Left lung (tissue), 10 donors: ENCODE data around the gene BARX1. TPM values are rescaled to one million over a fixed set of nuclear protein-coding genes. Genes with fewer than 3 reads are reported as not detected.
A peak's percentile ranks its signal among the peaks of the same experiment; 100 is the strongest.

Experiments used
- ATAC-seq: fragments of 200-7000 bp; cut with Tn5 transposase; one replicate; pipeline ENCODE4 v1.9.1; 2020; ENCODE audit warnings: moderate library complexity
- DNase-seq, 4 donors: peaks; one replicate each; pipeline ENCODE4 v3.0.0-alpha.2; 2013 to 2020
- H3K27ac ChIP-seq, 2 donors: fragments of 200-600 bp; sonication (generic) in 1 of 2; one replicate each; pipeline versions ENCODE4 v1.5.0 to v1.8.0; 2020 to 2021
- H3K27me3 ChIP-seq, 2 donors: fragments of 200-600 bp; sonication (generic) in 1 of 2; one replicate each; pipeline versions ENCODE4 v1.5.0 to v1.8.0; 2020 to 2021
- H3K36me3 ChIP-seq, 2 donors: fragments of 200-600 bp; sonication (generic) in 1 of 2; one replicate each; pipeline versions ENCODE4 v1.5.0 to v1.8.0; 2020 to 2021
- H3K4me1 ChIP-seq, 2 donors: fragments of 200-600 bp; one replicate each; pipeline ENCODE4 v1.8.0; 2021
- H3K4me3 ChIP-seq, 2 donors: fragments of 200-600 bp; sonication (generic) in 1 of 2; one replicate each; pipeline versions ENCODE4 v1.5.0 to v1.8.0; 2020 to 2021; ENCODE audit warnings: mild to moderate bottlenecking in 1 of 2
- H3K9me3 ChIP-seq, 2 donors: fragments of 200-600 bp; sonication (generic) in 1 of 2; one replicate each; pipeline versions ENCODE4 v1.5.0 to v1.8.0; 2020 to 2021
- CTCF ChIP-seq, 2 donors: fragments of 200-600 bp; sonication (generic) in 1 of 2; IDR thresholded peaks; one replicate each; pipeline versions ENCODE4 v1.5.0 to v1.8.0; 2021; ENCODE audit warnings: antibody characterized with exemption in 2 of 2
- intact Hi-C, 2 donors: fragments of 100-400 bp; cut with DNase I; formaldehyde crosslinking; loops; one replicate each; pipeline versions ENCODE4 v1.11.2 to v1.14.2; 2022
- polyA plus RNA-seq, 6 donors: library from polyadenylated mRNA; unstranded; fragments of 120-200 nt; gene quantifications; one replicate each; pipeline ENCODE4 v1.2.1, GENCODE V29; 2013; ENCODE audit not compliant: insufficient read length in 6 of 6
- total RNA-seq, 2 donors: library from RNA; stranded (reverse); fragmentation: NEBNext Ultra II Directional; extraction: Animal tissue kit (Norgen Biotek cat#: 25700); gene quantifications; one replicate each; pipeline ENCODE4 v1.2.1, GENCODE V29; 2021
- donor health status: DM: no; HTN: yes; CAD: no.
- donor health status: DM: no; HTN: no; CAD: no.

The BARX1 gene
- total and polyA plus RNA-seq, 8 donors, result not detected

DNA sequence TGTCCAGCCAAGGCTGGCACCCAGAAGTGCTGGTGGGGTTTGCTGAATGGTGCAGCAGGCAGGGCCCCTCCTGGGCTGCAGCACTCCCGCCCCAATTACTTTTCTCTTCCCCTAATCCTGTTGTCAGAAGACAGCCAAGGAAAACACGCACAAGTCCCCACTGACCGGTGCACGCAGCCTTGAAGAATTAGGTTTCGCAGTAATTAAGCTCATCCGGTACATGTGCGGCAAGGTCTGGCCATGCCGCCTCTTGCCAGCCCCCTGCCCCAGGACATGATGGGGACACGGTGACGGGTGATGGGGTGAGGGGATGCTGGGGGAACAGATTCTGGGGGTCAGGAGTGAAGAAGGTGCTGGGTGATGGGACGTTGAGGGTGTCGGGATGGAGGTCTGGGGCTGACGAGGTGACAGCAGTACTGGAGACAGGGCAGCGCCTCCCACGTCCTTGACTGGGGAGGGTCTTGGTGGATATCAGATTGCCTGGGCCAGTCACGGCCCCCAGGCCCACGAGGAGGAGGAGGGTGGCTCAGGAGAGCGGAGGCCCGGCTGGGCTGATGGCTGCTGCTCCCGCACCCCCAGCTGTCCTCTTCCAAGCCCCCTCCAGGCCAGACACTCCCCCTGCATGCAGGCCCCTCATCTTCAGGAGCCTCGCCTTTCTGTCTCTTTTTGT, 34.9 kb downstream of the BARX1 start:
- no peak for TF ChIP-seq CTCF (IDR thresholded peaks at IDR 0.05)
- H3K27ac ChIP-seq, result no peak overlapping the region
- H3K36me3 ChIP-seq, result no peaks in the 10 kb centered on the region
- DNase-seq (no peak), ATAC-seq (no peak)
- intact Hi-C loops, result no loop called here
- H3K27me3 ChIP-seq, result peaks cover 0 to 13% of the 10 kb centered on the region in 2 donors
- H3K4me1 ChIP-seq, result no peaks in the 10 kb centered on the region
- H3K4me3 ChIP-seq, result no peak overlapping the region
- H3K9me3 ChIP-seq, result no peaks in the 10 kb centered on the region

- ATAC-seq (no peak), DNase-seq (peak in 1 of 4 donors; percentile 54)
- Histone ChIP-seq H3K4me3 (no peak overlapping the region), H3K36me3 (no peaks in the 10 kb centered on the region), H3K9me3 (no peaks in the 10 kb centered on the region), H3K27ac (no peak overlapping the region), H3K4me1 (no peaks in the 10 kb centered on the region), H3K27me3 (peaks cover 0 to 13% of the 10 kb centered on the region in 2 donors)
- no peak for TF ChIP-seq CTCF (IDR thresholded peaks at IDR 0.05)
- intact Hi-C loops, result no loop called here
Observed at GRCh38 chr9:93918061-93918460, 37.1 kb downstream of the BARX1 start.

GRCh38 chr9:93917121-93917853, 37.9 kb downstream of the BARX1 start:
- intact Hi-C loops, result no loop called here
- ATAC-seq (no peak), DNase-seq (peak in 1 of 4 donors; percentile 42)
- Histone ChIP-seq H3K36me3 (no peaks in the 10 kb centered on the region), H3K4me1 (no peaks in the 10 kb centered on the region), H3K27me3 (peaks cover 0 to 21% of the 10 kb centered on the region in 2 donors), H3K9me3 (no peaks in the 10 kb centered on the region), H3K27ac (no peak overlapping the region), H3K4me3 (no peak overlapping the region)
- TF ChIP-seq CTCF (IDR thresholded peaks at IDR 0.05), result no peak

DNA sequence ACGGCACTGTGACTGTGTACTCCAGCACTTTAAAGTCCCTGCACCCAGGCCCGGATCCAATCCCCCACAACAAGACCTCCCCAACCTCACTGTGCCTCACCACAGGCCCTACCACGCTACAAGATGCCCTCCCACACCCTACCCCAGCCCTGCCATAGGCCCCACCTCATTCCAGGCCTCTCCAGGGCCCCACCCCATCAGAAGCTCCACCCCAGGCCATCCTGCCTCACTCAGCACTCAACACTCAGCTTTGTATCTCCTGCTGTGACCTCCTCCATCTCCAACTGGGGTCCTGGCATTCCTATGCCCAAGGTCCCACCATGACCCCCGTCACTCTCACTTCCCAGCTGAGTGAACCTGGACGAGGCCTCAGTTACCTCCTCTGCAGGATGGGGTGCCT, 38.8 kb downstream of the BARX1 start:
- no peak for TF ChIP-seq CTCF (IDR thresholded peaks at IDR 0.05)
- intact Hi-C loops, result no loop called here
- Histone ChIP-seq H3K27ac (no peak overlapping the region), H3K9me3 (no peaks in the 10 kb centered on the region), H3K4me1 (no peaks in the 10 kb centered on the region), H3K4me3 (no peak overlapping the region), H3K27me3 (peaks cover 0 to 30% of the 10 kb centered on the region in 2 donors), H3K36me3 (no peaks in the 10 kb centered on the region)
- no peak for ATAC-seq
- peak in 1 of 4 donors; percentile 10 for DNase-seq

- Histone ChIP-seq H3K9me3 (no peaks in the 10 kb centered on the region), H3K27ac (no peak overlapping the region), H3K4me1 (no peaks in the 10 kb centered on the region), H3K27me3 (peaks cover 0 to 61% of the 10 kb centered on the region in 2 donors), H3K4me3 (no peak overlapping the region), H3K36me3 (no peaks in the 10 kb centered on the region)
- peak in 2 of 4 donors; percentile 33 to 74 for DNase-seq
- peak; percentile 61 for ATAC-seq
- intact Hi-C loops, result no loop called here
- no peak for TF ChIP-seq CTCF (IDR thresholded peaks at IDR 0.05)
Observed at GRCh38 chr9:93911801-93912554, 43.2 kb downstream of the BARX1 start.
